Naive thymus-derived CD4-positive, alpha-beta T cell (primary cell): ENCODE data around the gene NFKBIA. TPM values are rescaled to one million over a fixed set of nuclear protein-coding genes. Genes with fewer than 3 reads are reported as not detected.
"Not testable (repeated sequence)": the region's sequence is repeated elsewhere in the genome, so short reads cannot be mapped to it uniquely, and the experiment has no call there.

Source experiments
- ATAC-seq: fragments of 150-1000 bp; cut with Tn5 transposase; 2 replicates; pipeline ENCODE4 v1.10.0; 2021; ENCODE audit warnings: mild to moderate bottlenecking, moderate library complexity
- CTCF ChIA-PET: fragments of 350-600 bp; sonication (Branson Sonifier 250); formaldehyde crosslinking; loops from one replicate; lab custom pipeline; 2021; ENCODE audit warnings: antibody characterized with exemption; lab: Charles Lee
- POLR2A ChIA-PET: fragments of 350-600 bp; sonication (Branson Sonifier 250); formaldehyde crosslinking; loops from one replicate; lab custom pipeline; 2021; ENCODE audit warnings: antibody characterized with exemption, inconsistent platforms; lab: Charles Lee
- DNase-seq, 9 donors: peaks; one replicate each; pipeline versions ENCODE4 v3.0.0 to v3.0.0-alpha.2; 2020 to 2022; ENCODE audit warnings: mixed read lengths in 1 of 9
- H3K27ac ChIP-seq: one replicate; pipeline ENCODE4 v1.7.0; 2013; ENCODE audit warnings: mild to moderate bottlenecking, low read depth, low read length, moderate library complexity
- H3K27me3 ChIP-seq, 2 donors: one replicate each; pipeline ENCODE4 v1.7.0; 2013; ENCODE audit warnings: low read length in 2 of 2, mild to moderate bottlenecking in 2 of 2, moderate library complexity in 2 of 2; ENCODE audit not compliant: control insufficient read depth in 2 of 2, insufficient read depth in 2 of 2
- H3K36me3 ChIP-seq, 3 experiments: 1 replicate in 2 of 3; 2 replicates in 1 of 3; pipeline ENCODE4 v1.7.0; 2013; ENCODE audit warnings: low read length in 3 of 3, mild to moderate bottlenecking in 3 of 3, moderate library complexity in 1 of 3; ENCODE audit not compliant: insufficient read depth in 3 of 3, control insufficient read depth in 2 of 3
- H3K4me1 ChIP-seq, 2 donors: one replicate each; pipeline ENCODE4 v1.7.0; 2013; ENCODE audit warnings: low read length in 2 of 2, mild to moderate bottlenecking in 2 of 2, moderate library complexity in 1 of 2; ENCODE audit not compliant: control insufficient read depth in 2 of 2, insufficient read depth in 2 of 2
- H3K4me3 ChIP-seq: 2 replicates; pipeline ENCODE4 v1.7.0; 2013; ENCODE audit warnings: mild to moderate bottlenecking, low read length
- H3K9me3 ChIP-seq, 3 experiments: 1 replicate in 2 of 3; 2 replicates in 1 of 3; pipeline ENCODE4 v1.7.0; 2013; ENCODE audit warnings: low read length in 3 of 3; ENCODE audit not compliant: control insufficient read depth in 2 of 3
- H3K27ac Mint-ChIP-seq, 9 donors: one replicate each; pipeline ENCODE4 v1.8.0; 2020 to 2022; ENCODE audit warnings: mixed read lengths in 9 of 9, mild to moderate bottlenecking in 8 of 9, moderate library complexity in 5 of 9, inconsistent platforms in 2 of 9
- H3K27me3 Mint-ChIP-seq, 5 donors: one replicate each; pipeline ENCODE4 v1.8.0; 2021 to 2022; ENCODE audit warnings: mixed read lengths in 5 of 5, mild to moderate bottlenecking in 1 of 5
- H3K36me3 Mint-ChIP-seq, 5 donors: one replicate each; pipeline ENCODE4 v1.8.0; 2020 to 2022; ENCODE audit warnings: mixed read lengths in 5 of 5, mild to moderate bottlenecking in 3 of 5, inconsistent platforms in 1 of 5
- H3K4me1 Mint-ChIP-seq, 7 donors: one replicate each; pipeline ENCODE4 v1.8.0; 2020 to 2022; ENCODE audit warnings: mixed read lengths in 7 of 7, mild to moderate bottlenecking in 3 of 7, inconsistent platforms in 1 of 7
- H3K4me3 Mint-ChIP-seq, 10 donors: one replicate each; pipeline ENCODE4 v1.8.0; 2020 to 2022; ENCODE audit warnings: mild to moderate bottlenecking in 10 of 10, mixed read lengths in 10 of 10, moderate library complexity in 6 of 10, inconsistent platforms in 2 of 10
- H3K9me3 Mint-ChIP-seq, 11 donors: one replicate each; pipeline ENCODE4 v1.8.0; 2020 to 2022; ENCODE audit warnings: mixed read lengths in 11 of 11, mild to moderate bottlenecking in 4 of 11, inconsistent platforms in 1 of 11, moderate library complexity in 1 of 11
- intact Hi-C, 2 donors: fragments of 100-400 bp; cut with micrococcal nuclease; formaldehyde crosslinking; loops; one replicate each; pipeline ENCODE4 v1.15.1; 2023
- polyA plus RNA-seq, 2 donors: library from polyadenylated mRNA; unstranded; fragments of 300-500 nt; fragmentation: Illumina TruSeq; gene quantifications; one replicate each; pipeline ENCODE4 v1.2.3, GENCODE V29; 2021
- total RNA-seq, 6 experiments: library from RNA in 5 of 6; stranded (reverse) in 5 of 6; gene quantifications; 1 replicate in 5 of 6; 2 replicates in 1 of 6; pipeline ENCODE4 v1.2.3 and lab custom pipeline; 2021 to 2026

Gene NFKBIA
- total and polyA plus RNA-seq, 7 experiments from 2014 or later = 144 to 1,533 (median 246) TPM

GRCh38 chr14:35399083-35399937 is 5.2 kb downstream of the NFKBIA start:
- H3K27me3 Mint-ChIP-seq = peaks cover 0 to under 1% (median 0%) of the 10 kb centered on the region in 5 donors
- POLR2A ChIA-PET = no interaction called here
- Histone ChIP-seq H3K36me3 (peaks cover 21 to 38% (median 31%) of the 10 kb centered on the region in 3 experiments), H3K4me1 (peaks cover 29 to 34% of the 10 kb centered on the region in 2 donors), H3K27me3 (no peaks in the 10 kb centered on the region), H3K9me3 (no peaks in the 10 kb centered on the region), H3K4me3 (no peak overlapping the region), H3K27ac (no peak overlapping the region)
- ATAC-seq (peak; percentile 1), DNase-seq (peak in 1 of 9 donors; percentile 28)
- H3K36me3 Mint-ChIP-seq = peaks cover 5 to 39% (median 35%) of the 10 kb centered on the region in 5 donors
- peaks cover 23 to 57% (median 45%) of the 10 kb centered on the region in 7 donors for H3K4me1 Mint-ChIP-seq
- H3K27ac Mint-ChIP-seq = peak overlapping the region; percentile 51 to 99 (median 76)
- H3K9me3 Mint-ChIP-seq = peaks cover 0 to 3% (median 0%) of the 10 kb centered on the region in 11 donors
- CTCF ChIA-PET = interaction anchor here (0.9 kb wide), 1 partner anchor 31 kb away, joined by 3 read pairs; no protein-coding TSS in a partner anchor
- intact Hi-C loops = no loop called here
- H3K4me3 Mint-ChIP-seq = peak overlapping the region in 5 of 10 donors; percentile 11 to 47 (median 34)

- ATAC-seq (no peak), DNase-seq (no peak)
- Histone ChIP-seq H3K4me3 (no peak overlapping the region), H3K27me3 (no peaks in the 10 kb centered on the region), H3K27ac (peak overlapping the region; percentile 22), H3K4me1 (peaks cover 27 to 32% of the 10 kb centered on the region in 2 donors), H3K36me3 (peaks cover 21 to 33% (median 27%) of the 10 kb centered on the region in 3 experiments), H3K9me3 (no peaks in the 10 kb centered on the region)
- Mint-ChIP-seq H3K27me3 (no peaks in the 10 kb centered on the region), H3K27ac (peak overlapping the region; percentile 35 to 99 (median 78)), H3K4me3 (no peak overlapping the region), H3K9me3 (no peaks in the 10 kb centered on the region), H3K4me1 (peaks cover 20 to 51% (median 47%) of the 10 kb centered on the region in 7 donors), H3K36me3 (peaks cover 5 to 32% (median 30%) of the 10 kb centered on the region in 5 donors)
- intact Hi-C loops = no loop called here
- ChIA-PET POLR2A (no interaction called here), CTCF (no interaction called here)
Observed at GRCh38 chr14:35398071-35398584, 6.4 kb downstream of the NFKBIA start.

GRCh38 chr14:35396610-35397009 is 7.9 kb downstream of the NFKBIA start:
- POLR2A ChIA-PET, CTCF ChIA-PET, H3K9me3 Mint-ChIP-seq, H3K9me3 ChIP-seq, H3K27me3 ChIP-seq, H3K4me3 ChIP-seq, H3K27me3 Mint-ChIP-seq, H3K4me3 Mint-ChIP-seq, H3K27ac ChIP-seq, ATAC-seq, DNase-seq, intact Hi-C loops: not testable (repeated sequence)
- Mint-ChIP-seq H3K36me3 (peaks cover 5 to 17% (median 14%) of the 10 kb centered on the region in 5 donors), H3K27ac (peak overlapping the region in 1 of 9 donors; percentile 52), H3K4me1 (peaks cover 9 to 36% (median 31%) of the 10 kb centered on the region in 7 donors)
- peaks cover 12 to 17% of the 10 kb centered on the region in 2 donors for H3K4me1 ChIP-seq
- peaks cover 11 to 19% (median 12%) of the 10 kb centered on the region in 3 experiments for H3K36me3 ChIP-seq

GRCh38 chr14:35395283-35395682 is 9.3 kb downstream of the NFKBIA start:
- no peaks in the 10 kb centered on the region for H3K27me3 ChIP-seq
- ATAC-seq (no peak), DNase-seq (no peak)
- no peaks in the 10 kb centered on the region for H3K9me3 ChIP-seq
- H3K27me3 Mint-ChIP-seq = no peaks in the 10 kb centered on the region
- no peak overlapping the region for H3K4me3 ChIP-seq
- peaks cover 0 to 8% of the 10 kb centered on the region in 2 donors for H3K4me1 ChIP-seq
- H3K27ac Mint-ChIP-seq = peak overlapping the region in 1 of 9 donors; percentile 36
- no peak overlapping the region for H3K27ac ChIP-seq
- intact Hi-C loops = no loop called here
- no peaks in the 10 kb centered on the region for H3K9me3 Mint-ChIP-seq
- peaks cover 0 to 7% (median 0%) of the 10 kb centered on the region in 3 experiments for H3K36me3 ChIP-seq
- H3K36me3 Mint-ChIP-seq = peaks cover 0 to 7% (median 5%) of the 10 kb centered on the region in 5 donors
- ChIA-PET CTCF (no interaction called here), POLR2A (no interaction called here)
- H3K4me1 Mint-ChIP-seq = peaks cover 3 to 23% (median 20%) of the 10 kb centered on the region in 7 donors
- H3K4me3 Mint-ChIP-seq = no peak overlapping the region

GRCh38 chr14:35394326-35395013 is 10.1 kb downstream of the NFKBIA start:
- ATAC-seq = no peak
- ChIA-PET CTCF (no interaction called here), POLR2A (interaction anchor here (1.3 to 3.3 kb wide), 2 partner anchors 8 to 9 kb away, joined by 4 to 12 read pairs; no protein-coding TSS in a partner anchor)
- H3K4me3 Mint-ChIP-seq = no peak overlapping the region
- Histone ChIP-seq H3K27ac (no peak overlapping the region), H3K4me1 (peaks cover 0 to 4% of the 10 kb centered on the region in 2 donors), H3K9me3 (no peaks in the 10 kb centered on the region), H3K4me3 (no peak overlapping the region), H3K27me3 (no peaks in the 10 kb centered on the region), H3K36me3 (peaks cover 0 to 6% (median 0%) of the 10 kb centered on the region in 3 experiments)
- no peak overlapping the region for H3K27ac Mint-ChIP-seq
- H3K9me3 Mint-ChIP-seq = no peaks in the 10 kb centered on the region
- no peak for DNase-seq
- peaks cover 0 to 7% (median 5%) of the 10 kb centered on the region in 5 donors for H3K36me3 Mint-ChIP-seq
- H3K4me1 Mint-ChIP-seq = peaks cover 3 to 23% (median 16%) of the 10 kb centered on the region in 7 donors
- intact Hi-C loops = no loop called here
- H3K27me3 Mint-ChIP-seq = no peaks in the 10 kb centered on the region

- no peak for DNase-seq
- no peak overlapping the region for H3K4me3 ChIP-seq
- ChIA-PET CTCF (no interaction called here), POLR2A (interaction anchor here (1.3 to 3.3 kb wide), 2 partner anchors 8 to 10 kb away, joined by 4 to 12 read pairs; no protein-coding TSS in a partner anchor)
- no peak overlapping the region for H3K27ac ChIP-seq
- H3K4me1 ChIP-seq = peaks cover 0 to 4% of the 10 kb centered on the region in 2 donors
- no peak for ATAC-seq
- peaks cover 3 to 18% (median 11%) of the 10 kb centered on the region in 7 donors for H3K4me1 Mint-ChIP-seq
- H3K27ac Mint-ChIP-seq = peak overlapping the region in 1 of 9 donors; percentile 32
- H3K4me3 Mint-ChIP-seq = no peak overlapping the region
- no peaks in the 10 kb centered on the region for H3K27me3 ChIP-seq
- no peaks in the 10 kb centered on the region for H3K9me3 ChIP-seq
- H3K36me3 ChIP-seq = peaks cover 0 to under 1% (median 0%) of the 10 kb centered on the region in 3 experiments
- intact Hi-C loops = no loop called here
- H3K36me3 Mint-ChIP-seq = peaks cover 0 to 4% (median 2%) of the 10 kb centered on the region in 5 donors
- H3K9me3 Mint-ChIP-seq = no peaks in the 10 kb centered on the region
- no peaks in the 10 kb centered on the region for H3K27me3 Mint-ChIP-seq
Observed at GRCh38 chr14:35393826-35394225, 10.7 kb downstream of the NFKBIA start.
